ENCODE data around the gene AKR1E2.

AKR1E2 gene

DNA sequence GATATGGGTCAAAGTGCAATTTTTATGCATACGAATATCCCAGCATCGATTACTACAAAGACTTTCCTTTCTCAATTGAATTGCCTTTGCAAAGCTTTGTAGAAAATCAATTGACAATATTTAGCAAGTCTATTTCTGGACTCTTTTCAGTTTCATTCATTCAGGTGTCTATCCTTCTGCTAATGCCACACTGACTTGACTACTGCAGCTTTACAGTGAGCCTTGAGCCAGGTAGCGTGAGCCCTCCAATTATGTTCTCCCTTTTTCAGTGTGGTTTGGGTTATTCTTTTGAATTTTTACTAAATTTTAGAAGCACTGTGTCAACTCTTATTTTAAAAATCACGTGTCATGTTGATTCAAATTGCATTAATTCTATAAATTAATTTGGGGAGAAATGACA lies 19.5 kb upstream of the AKR1E2 start:
- H3K4me1 ChIP-seq (ENCODE audit: control insufficient read depth in 1 of 2, insufficient read depth in 1 of 2, low read depth in 1 of 2, low read length in 1 of 2) = no peaks in the 10 kb centered on the region
- TF ChIP-seq, protein P1, sequence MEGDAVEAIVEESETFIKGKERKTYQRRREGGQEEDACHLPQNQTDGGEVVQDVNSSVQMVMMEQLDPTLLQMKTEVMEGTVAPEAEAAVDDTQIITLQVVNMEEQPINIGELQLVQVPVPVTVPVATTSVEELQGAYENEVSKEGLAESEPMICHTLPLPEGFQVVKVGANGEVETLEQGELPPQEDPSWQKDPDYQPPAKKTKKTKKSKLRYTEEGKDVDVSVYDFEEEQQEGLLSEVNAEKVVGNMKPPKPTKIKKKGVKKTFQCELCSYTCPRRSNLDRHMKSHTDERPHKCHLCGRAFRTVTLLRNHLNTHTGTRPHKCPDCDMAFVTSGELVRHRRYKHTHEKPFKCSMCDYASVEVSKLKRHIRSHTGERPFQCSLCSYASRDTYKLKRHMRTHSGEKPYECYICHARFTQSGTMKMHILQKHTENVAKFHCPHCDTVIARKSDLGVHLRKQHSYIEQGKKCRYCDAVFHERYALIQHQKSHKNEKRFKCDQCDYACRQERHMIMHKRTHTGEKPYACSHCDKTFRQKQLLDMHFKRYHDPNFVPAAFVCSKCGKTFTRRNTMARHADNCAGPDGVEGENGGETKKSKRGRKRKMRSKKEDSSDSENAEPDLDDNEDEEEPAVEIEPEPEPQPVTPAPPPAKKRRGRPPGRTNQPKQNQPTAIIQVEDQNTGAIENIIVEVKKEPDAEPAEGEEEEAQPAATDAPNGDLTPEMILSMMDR (IDR thresholded peaks at IDR 0.05) = no peak
- no peaks in the 10 kb centered on the region for H3K36me3 ChIP-seq
- no peak overlapping the region for H3K27ac ChIP-seq
- H3K27me3 ChIP-seq = no peaks in the 10 kb centered on the region
- H3K9me3 ChIP-seq = no peaks in the 10 kb centered on the region
- H3K4me3 ChIP-seq (ENCODE audit: low read depth in 1 of 2, low read length in 1 of 2) = no peak overlapping the region

DNA sequence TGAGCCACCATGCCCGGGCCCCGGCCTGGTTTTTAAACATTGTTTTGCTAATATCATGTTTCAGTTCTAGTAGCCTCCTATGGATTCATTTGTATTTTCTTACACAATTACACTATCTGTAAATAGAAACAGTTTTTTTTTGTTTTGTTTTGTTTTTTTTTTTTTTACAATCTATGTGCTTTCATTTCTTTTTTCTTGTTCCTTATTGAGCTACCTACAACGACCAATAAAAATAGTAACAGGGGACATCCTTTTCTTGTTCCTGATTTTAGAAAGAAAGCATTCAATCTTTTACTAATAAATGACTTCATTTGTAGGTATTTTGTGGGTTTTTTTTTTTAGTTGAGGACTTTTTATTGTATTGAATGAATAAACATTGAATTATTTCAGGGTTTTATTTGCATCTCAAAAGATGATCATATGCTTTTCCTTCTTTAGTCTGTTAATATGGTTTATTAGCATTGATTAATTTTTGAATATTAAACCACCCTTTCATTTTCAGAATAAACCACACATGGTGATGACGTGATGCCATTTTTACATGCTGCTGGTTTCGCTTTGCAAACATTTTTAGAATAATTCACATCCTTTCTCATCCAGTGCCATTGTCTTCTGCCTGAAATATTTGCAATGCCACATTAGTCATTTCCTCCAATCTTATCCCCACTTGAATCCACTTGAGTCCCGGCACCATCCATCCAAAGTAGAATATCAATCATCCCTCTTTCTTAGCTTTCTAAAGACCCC lies 18.1 kb upstream of the AKR1E2 start:
- no peaks in the 10 kb centered on the region for H3K36me3 ChIP-seq
- H3K27me3 ChIP-seq = no peaks in the 10 kb centered on the region
- H3K4me3 ChIP-seq (ENCODE audit: low read depth in 1 of 2, low read length in 1 of 2) = no peak overlapping the region
- H3K27ac ChIP-seq = no peak overlapping the region
- H3K9me3 ChIP-seq = no peaks in the 10 kb centered on the region
- H3K4me1 ChIP-seq (ENCODE audit: control insufficient read depth in 1 of 2, insufficient read depth in 1 of 2, low read depth in 1 of 2, low read length in 1 of 2) = no peaks in the 10 kb centered on the region
- TF ChIP-seq, protein P1 (IDR thresholded peaks at IDR 0.05) = no peak

DNA sequence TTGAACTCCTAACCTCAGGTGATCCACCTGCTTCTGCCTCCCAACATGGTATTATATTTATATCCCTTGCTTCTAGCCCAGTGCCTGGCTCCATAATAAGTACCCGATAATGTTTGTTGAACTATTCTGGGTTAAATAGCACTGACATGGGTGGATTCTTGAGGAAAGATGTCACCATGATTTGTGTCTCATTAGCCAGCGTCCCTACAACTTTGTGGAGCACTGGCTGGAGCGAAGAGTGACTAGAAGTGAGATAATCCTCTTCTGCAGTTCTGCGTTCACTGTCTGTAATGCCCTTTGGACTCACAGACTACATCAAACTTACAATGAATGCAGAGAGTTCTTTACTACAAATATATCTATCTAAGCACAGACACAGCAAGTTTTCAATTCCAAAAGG lies 16.9 kb upstream of the AKR1E2 start:
- H3K27me3 ChIP-seq = no peaks in the 10 kb centered on the region
- no peaks in the 10 kb centered on the region for H3K36me3 ChIP-seq
- no peak overlapping the region for H3K27ac ChIP-seq
- H3K9me3 ChIP-seq = no peaks in the 10 kb centered on the region
- no peaks in the 10 kb centered on the region for H3K4me1 ChIP-seq (ENCODE audit: control insufficient read depth in 1 of 2, insufficient read depth in 1 of 2, low read depth in 1 of 2, low read length in 1 of 2)
- no peak overlapping the region for H3K4me3 ChIP-seq (ENCODE audit: low read depth in 1 of 2, low read length in 1 of 2)
- TF ChIP-seq, protein P1 (IDR thresholded peaks at IDR 0.05) = no peak

DNA sequence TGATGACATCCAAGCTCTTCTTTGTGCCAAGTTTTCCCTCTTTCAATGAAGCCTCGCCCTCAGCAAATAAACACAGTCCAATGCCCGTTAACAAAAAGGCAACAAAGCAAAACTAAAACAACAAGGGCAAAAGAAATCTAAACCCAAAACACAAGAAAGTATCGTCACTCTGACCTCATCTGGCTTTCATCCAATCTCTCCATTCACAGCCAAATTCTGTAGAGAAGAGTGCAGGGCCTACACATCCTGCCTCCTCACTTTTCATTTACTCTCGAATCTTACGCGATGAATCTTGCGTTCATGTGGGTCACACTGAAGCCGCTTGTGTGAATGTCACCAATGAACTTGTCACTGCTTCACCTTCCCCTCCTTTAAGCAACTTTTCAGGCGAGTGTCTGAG lies 15.9 kb upstream of the AKR1E2 start:
- no peaks in the 10 kb centered on the region for H3K27me3 ChIP-seq
- no peak overlapping the region for H3K4me3 ChIP-seq (ENCODE audit: low read depth in 1 of 2, low read length in 1 of 2)
- no peaks in the 10 kb centered on the region for H3K36me3 ChIP-seq
- H3K9me3 ChIP-seq = no peaks in the 10 kb centered on the region
- H3K4me1 ChIP-seq (ENCODE audit: control insufficient read depth in 1 of 2, insufficient read depth in 1 of 2, low read depth in 1 of 2, low read length in 1 of 2) = peaks cover 0 to 4% of the 10 kb centered on the region in 2 experiments
- TF ChIP-seq, protein P1 (IDR thresholded peaks at IDR 0.05) = no peak
- H3K27ac ChIP-seq = no peak overlapping the region

GRCh38 chr10:4812046-4812445 lies 14.0 kb upstream of the AKR1E2 start:
- H3K4me1 ChIP-seq (ENCODE audit: control insufficient read depth in 1 of 2, insufficient read depth in 1 of 2, low read depth in 1 of 2, low read length in 1 of 2) = peaks cover 0 to 6% of the 10 kb centered on the region in 2 experiments
- TF ChIP-seq, protein P1 (IDR thresholded peaks at IDR 0.05) = no peak
- H3K9me3 ChIP-seq = no peaks in the 10 kb centered on the region
- no peak overlapping the region for H3K4me3 ChIP-seq (ENCODE audit: low read depth in 1 of 2, low read length in 1 of 2)
- H3K27me3 ChIP-seq = no peaks in the 10 kb centered on the region
- H3K36me3 ChIP-seq = no peaks in the 10 kb centered on the region
- H3K27ac ChIP-seq = no peak overlapping the region
